KMS-11 (cell line): ENCODE measurements around the gene RPH3AL.

ENCODE experiments used
- H2AFZ ChIP-seq: fragments of 200-600 bp; sonication (generic); 2 replicates; pipeline ENCODE4 v1.6.1; 2016; ENCODE audit warnings: antibody characterized with exemption, mixed run types, low read depth
- H3K27ac ChIP-seq: fragments of 200-600 bp; sonication (generic); 2 replicates; pipeline ENCODE4 v1.6.1; 2016; ENCODE audit warnings: mild to moderate bottlenecking, mixed run types
- H3K27me3 ChIP-seq: fragments of 200-600 bp; sonication (generic); 2 replicates; pipeline ENCODE4 v1.6.1; 2017; ENCODE audit warnings: mild to moderate bottlenecking, low read depth, mixed run types, moderate library complexity; ENCODE audit not compliant: insufficient read depth
- H3K36me3 ChIP-seq: fragments of 200-600 bp; sonication (generic); 2 replicates; pipeline ENCODE4 v1.6.1; 2017; ENCODE audit warnings: mild to moderate bottlenecking, mixed run types; ENCODE audit not compliant: insufficient read depth
- H3K4me1 ChIP-seq: fragments of 200-600 bp; sonication (generic); 2 replicates; pipeline ENCODE4 v1.6.1; 2016; ENCODE audit warnings: mild to moderate bottlenecking, low read depth, mixed run types; ENCODE audit not compliant: poor library complexity, severe bottlenecking
- H3K4me2 ChIP-seq: fragments of 200-600 bp; sonication (generic); 2 replicates; pipeline ENCODE4 v1.7.0; 2016; ENCODE audit warnings: mild to moderate bottlenecking, mixed run types
- H3K4me3 ChIP-seq: fragments of 200-600 bp; sonication (generic); IDR thresholded peaks from 2 replicates; pipeline ENCODE4 v1.6.1; 2017; ENCODE audit warnings: low read depth, low read length, mixed read lengths; ENCODE audit not compliant: insufficient read depth
- H3K79me2 ChIP-seq: fragments of 200-600 bp; sonication (generic); 2 replicates; pipeline ENCODE4 v1.6.1; 2016; ENCODE audit warnings: low read depth, mixed run types; ENCODE audit not compliant: insufficient read depth
- H3K9ac ChIP-seq: fragments of 200-600 bp; sonication (generic); 2 replicates; pipeline ENCODE4 v1.6.1; 2016; ENCODE audit warnings: mild to moderate bottlenecking, mixed run types
- H4K20me1 ChIP-seq: fragments of 200-600 bp; sonication (generic); 2 replicates; pipeline ENCODE4 v1.6.1; 2016; ENCODE audit warnings: mild to moderate bottlenecking, mixed run types; ENCODE audit not compliant: insufficient read depth
- TF ChIP-seq, protein P1 (sequence below): fragments of 200-600 bp; sonication (generic); conservative IDR thresholded peaks from 2 replicates; pipeline ENCODE4 v1.6.1; 2017; ENCODE audit warnings: low read depth, mild to moderate bottlenecking, antibody characterized with exemption, low read length, moderate library complexity, mixed read lengths

The RPH3AL gene

DNA sequence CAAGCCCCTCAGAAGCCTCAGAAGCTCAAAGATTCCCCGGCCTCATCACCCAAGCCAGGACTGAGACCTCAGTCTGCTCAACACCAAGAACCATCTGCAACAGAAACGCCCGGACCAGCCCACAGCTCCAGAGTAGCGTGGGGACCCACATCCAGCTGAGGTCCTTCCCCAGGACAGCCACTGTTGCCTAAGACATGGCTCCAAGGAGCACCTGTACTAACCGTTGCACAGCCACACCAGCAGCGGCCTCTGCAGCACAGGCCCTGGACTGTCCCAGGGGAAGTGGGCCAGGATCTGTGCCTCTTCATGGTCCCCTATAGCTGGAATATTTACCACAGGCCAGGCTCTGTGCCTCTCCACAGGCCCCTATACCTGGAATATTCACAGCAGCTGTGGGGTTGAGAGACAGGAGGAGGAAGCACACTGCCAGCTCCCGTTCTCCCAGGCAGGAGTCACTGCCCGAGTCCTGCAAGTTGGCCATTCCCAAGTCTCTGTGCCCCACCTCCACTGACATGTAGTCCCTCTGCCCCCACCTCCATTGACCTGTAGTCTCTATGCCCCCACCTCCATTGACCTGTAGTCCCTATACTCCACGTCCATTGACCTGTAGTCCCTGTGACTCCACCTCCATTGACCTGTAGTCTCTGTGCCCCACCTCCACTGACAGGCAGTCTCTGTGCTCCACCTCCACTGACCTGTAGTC lies 38.5 kb downstream of the RPH3AL start:
- TF ChIP-seq, protein P1, sequence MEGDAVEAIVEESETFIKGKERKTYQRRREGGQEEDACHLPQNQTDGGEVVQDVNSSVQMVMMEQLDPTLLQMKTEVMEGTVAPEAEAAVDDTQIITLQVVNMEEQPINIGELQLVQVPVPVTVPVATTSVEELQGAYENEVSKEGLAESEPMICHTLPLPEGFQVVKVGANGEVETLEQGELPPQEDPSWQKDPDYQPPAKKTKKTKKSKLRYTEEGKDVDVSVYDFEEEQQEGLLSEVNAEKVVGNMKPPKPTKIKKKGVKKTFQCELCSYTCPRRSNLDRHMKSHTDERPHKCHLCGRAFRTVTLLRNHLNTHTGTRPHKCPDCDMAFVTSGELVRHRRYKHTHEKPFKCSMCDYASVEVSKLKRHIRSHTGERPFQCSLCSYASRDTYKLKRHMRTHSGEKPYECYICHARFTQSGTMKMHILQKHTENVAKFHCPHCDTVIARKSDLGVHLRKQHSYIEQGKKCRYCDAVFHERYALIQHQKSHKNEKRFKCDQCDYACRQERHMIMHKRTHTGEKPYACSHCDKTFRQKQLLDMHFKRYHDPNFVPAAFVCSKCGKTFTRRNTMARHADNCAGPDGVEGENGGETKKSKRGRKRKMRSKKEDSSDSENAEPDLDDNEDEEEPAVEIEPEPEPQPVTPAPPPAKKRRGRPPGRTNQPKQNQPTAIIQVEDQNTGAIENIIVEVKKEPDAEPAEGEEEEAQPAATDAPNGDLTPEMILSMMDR: no peak
- H3K36me3 ChIP-seq: no peaks in the 10 kb centered on the region
- H3K27ac ChIP-seq: no peak overlapping the region
- no peak overlapping the region for H2AFZ ChIP-seq
- H4K20me1 ChIP-seq: no peaks in the 10 kb centered on the region
- H3K4me3 ChIP-seq: no peak overlapping the region
- no peaks in the 10 kb centered on the region for H3K79me2 ChIP-seq
- H3K4me2 ChIP-seq: no peak overlapping the region
- no peak overlapping the region for H3K9ac ChIP-seq
- H3K4me1 ChIP-seq: no peaks in the 10 kb centered on the region
- H3K27me3 ChIP-seq: no peaks in the 10 kb centered on the region

- H3K79me2 ChIP-seq: no peaks in the 10 kb centered on the region
- H3K4me2 ChIP-seq: no peak overlapping the region
- no peaks in the 10 kb centered on the region for H4K20me1 ChIP-seq
- TF ChIP-seq, protein P1: no peak
- H3K27me3 ChIP-seq: no peaks in the 10 kb centered on the region
- no peaks in the 10 kb centered on the region for H3K36me3 ChIP-seq
- H3K9ac ChIP-seq: no peak overlapping the region
- no peaks in the 10 kb centered on the region for H3K4me1 ChIP-seq
- no peak overlapping the region for H3K27ac ChIP-seq
- H2AFZ ChIP-seq: no peak overlapping the region
- no peak overlapping the region for H3K4me3 ChIP-seq
These were observed 39.4 kb downstream of the RPH3AL start for GRCh38 chr17:313231-313630.

- no peaks in the 10 kb centered on the region for H4K20me1 ChIP-seq
- H3K9ac ChIP-seq: no peak overlapping the region
These were observed 40.0 kb downstream of the RPH3AL start for GRCh38 chr17:312476-313148.

GRCh38 chr17:311119-311782 lies 41.4 kb downstream of the RPH3AL start:
- H3K27me3 ChIP-seq: no peaks in the 10 kb centered on the region
- H3K4me1 ChIP-seq: no peaks in the 10 kb centered on the region
- H3K27ac ChIP-seq: no peak overlapping the region
- no peaks in the 10 kb centered on the region for H3K36me3 ChIP-seq
- TF ChIP-seq, protein P1: no peak
- no peak overlapping the region for H2AFZ ChIP-seq
- no peak overlapping the region for H3K4me3 ChIP-seq
- H4K20me1 ChIP-seq: no peaks in the 10 kb centered on the region
- H3K4me2 ChIP-seq: no peak overlapping the region
- no peak overlapping the region for H3K9ac ChIP-seq
- H3K79me2 ChIP-seq: no peaks in the 10 kb centered on the region

More at GRCh38 chr17:312476-313148, 40.0 kb downstream of the RPH3AL start:
- no peaks in the 10 kb centered on the region for H3K4me1 ChIP-seq
- no peaks in the 10 kb centered on the region for H3K36me3 ChIP-seq
- no peak overlapping the region for H3K4me2 ChIP-seq
- no peak overlapping the region for H3K4me3 ChIP-seq
- TF ChIP-seq, protein P1: no peak
- no peaks in the 10 kb centered on the region for H3K27me3 ChIP-seq
- H3K79me2 ChIP-seq: no peaks in the 10 kb centered on the region
- H3K27ac ChIP-seq: no peak overlapping the region
- no peak overlapping the region for H2AFZ ChIP-seq
